HL-60 (cell line): Measurements from ENCODE around the gene SCAMP2.
"Not testable (repeated sequence)": the region's sequence is repeated elsewhere in the genome, so short reads cannot be mapped to it uniquely, and the experiment has no call there.

Experiments
- POLR2AphosphoS5 ChIP-seq: IDR thresholded peaks from 2 replicates; pipeline ENCODE4 v1.6.1; 2012; ENCODE audit warnings: low read depth
- TF ChIP-seq, protein P1 (sequence below): IDR thresholded peaks from one replicate; pipeline ENCODE4 v1.5.1; 2011; ENCODE audit warnings: low read length, control low read depth, inconsistent platforms; ENCODE audit not compliant: insufficient read depth

DNA sequence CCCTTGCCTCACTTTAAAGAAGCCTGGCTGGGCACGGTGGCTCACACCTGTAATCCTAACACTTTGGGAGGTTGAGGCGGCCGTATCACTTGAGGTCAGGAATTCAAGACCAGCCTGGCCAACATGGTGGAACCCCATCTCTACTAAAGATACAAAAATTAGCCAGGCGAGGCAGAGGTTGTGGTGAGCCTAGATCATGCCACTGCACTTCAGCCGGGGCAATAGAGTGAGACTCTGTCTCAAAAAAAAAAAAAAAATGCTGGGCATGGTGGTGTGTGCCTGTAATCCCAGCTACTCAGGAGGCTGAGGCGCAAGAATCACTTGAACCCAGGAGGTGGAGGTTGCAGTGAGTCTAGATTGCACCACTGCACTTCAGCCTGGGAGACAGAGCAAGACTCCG, 21.2 kb upstream of the SCAMP2 start:
- TF ChIP-seq, protein P1, sequence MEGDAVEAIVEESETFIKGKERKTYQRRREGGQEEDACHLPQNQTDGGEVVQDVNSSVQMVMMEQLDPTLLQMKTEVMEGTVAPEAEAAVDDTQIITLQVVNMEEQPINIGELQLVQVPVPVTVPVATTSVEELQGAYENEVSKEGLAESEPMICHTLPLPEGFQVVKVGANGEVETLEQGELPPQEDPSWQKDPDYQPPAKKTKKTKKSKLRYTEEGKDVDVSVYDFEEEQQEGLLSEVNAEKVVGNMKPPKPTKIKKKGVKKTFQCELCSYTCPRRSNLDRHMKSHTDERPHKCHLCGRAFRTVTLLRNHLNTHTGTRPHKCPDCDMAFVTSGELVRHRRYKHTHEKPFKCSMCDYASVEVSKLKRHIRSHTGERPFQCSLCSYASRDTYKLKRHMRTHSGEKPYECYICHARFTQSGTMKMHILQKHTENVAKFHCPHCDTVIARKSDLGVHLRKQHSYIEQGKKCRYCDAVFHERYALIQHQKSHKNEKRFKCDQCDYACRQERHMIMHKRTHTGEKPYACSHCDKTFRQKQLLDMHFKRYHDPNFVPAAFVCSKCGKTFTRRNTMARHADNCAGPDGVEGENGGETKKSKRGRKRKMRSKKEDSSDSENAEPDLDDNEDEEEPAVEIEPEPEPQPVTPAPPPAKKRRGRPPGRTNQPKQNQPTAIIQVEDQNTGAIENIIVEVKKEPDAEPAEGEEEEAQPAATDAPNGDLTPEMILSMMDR = not testable (repeated sequence)
- not testable (repeated sequence) for TF ChIP-seq POLR2AphosphoS5
